Measurements from ENCODE around the gene CCDC201. TPM values are rescaled to one million over a fixed set of nuclear protein-coding genes. Genes with fewer than 3 reads are reported as not detected.

Gene CCDC201
- polyA plus RNA-seq, 3 donors, result not detected

- Histone ChIP-seq H3K27ac (ENCODE audit: low read depth in 1 of 2, low read length in 2 of 2) (no peak overlapping the region), H2AFZ (ENCODE audit: insufficient read depth, low read depth, low read length, poor library complexity, severe bottlenecking) (no peak overlapping the region), H3K27me3 (ENCODE audit: control insufficient read depth in 2 of 2, insufficient read depth in 2 of 2, low read length in 2 of 2) (peaks cover 55 to 70% of the 10 kb centered on the region in 2 donors), H3K9ac (ENCODE audit: insufficient read depth, low read length, poor library complexity, severe bottlenecking) (no peak overlapping the region), H3K36me3 (replicated peaks in 1 of 2; ENCODE audit: control insufficient read depth in 1 of 2, insufficient read depth in 2 of 2, low read length in 2 of 2) (no peaks in the 10 kb centered on the region), H4K20me1 (ENCODE audit: insufficient read depth, low read length) (no peaks in the 10 kb centered on the region), H3K79me2 (ENCODE audit: insufficient read depth, low read length) (no peaks in the 10 kb centered on the region), H3K4me2 (replicated peaks; ENCODE audit: extremely low read depth, low read length, poor library complexity, severe bottlenecking) (no peak overlapping the region), H3K9me3 (replicated peaks in 1 of 2; ENCODE audit: control insufficient read depth in 1 of 2, insufficient read depth in 1 of 2, low read length in 2 of 2) (peaks cover 0 to 18% of the 10 kb centered on the region in 2 donors), H3K4me1 (ENCODE audit: control insufficient read depth in 1 of 2, insufficient read depth in 2 of 2, low read length in 2 of 2) (no peaks in the 10 kb centered on the region), H3K4me3 (replicated peaks in 1 of 3; ENCODE audit: low read depth in 2 of 3, low read length in 3 of 3) (no peak overlapping the region)
- Mint-ChIP-seq H3K36me3 (no peaks in the 10 kb centered on the region), H3K27me3 (ENCODE audit: low read depth in 3 of 3) (peaks cover 53 to 76% (median 64%) of the 10 kb centered on the region in 3 donors), H3K4me3 (peak overlapping the region in 1 of 2 donors; percentile 72), H3K9me3 (peaks cover 0 to 9% (median 0%) of the 10 kb centered on the region in 7 donors), H3K4me1 (peaks cover 4% of the 10 kb centered on the region), H3K27ac (no peak overlapping the region)
- no peak for DNase-seq
- intact Hi-C loops (cut with micrococcal nuclease), result no loop called here
- WGBS (ENCODE audit: insufficient coverage), result 3% methylated on average over 31 of the region's 31 CpGs
- no peak for TF ChIP-seq CTCF (IDR thresholded peaks at IDR 0.05)
These were observed 48.5 kb upstream of the CCDC201 start for GRCh38 chr7:45921381-45921698.

DNA sequence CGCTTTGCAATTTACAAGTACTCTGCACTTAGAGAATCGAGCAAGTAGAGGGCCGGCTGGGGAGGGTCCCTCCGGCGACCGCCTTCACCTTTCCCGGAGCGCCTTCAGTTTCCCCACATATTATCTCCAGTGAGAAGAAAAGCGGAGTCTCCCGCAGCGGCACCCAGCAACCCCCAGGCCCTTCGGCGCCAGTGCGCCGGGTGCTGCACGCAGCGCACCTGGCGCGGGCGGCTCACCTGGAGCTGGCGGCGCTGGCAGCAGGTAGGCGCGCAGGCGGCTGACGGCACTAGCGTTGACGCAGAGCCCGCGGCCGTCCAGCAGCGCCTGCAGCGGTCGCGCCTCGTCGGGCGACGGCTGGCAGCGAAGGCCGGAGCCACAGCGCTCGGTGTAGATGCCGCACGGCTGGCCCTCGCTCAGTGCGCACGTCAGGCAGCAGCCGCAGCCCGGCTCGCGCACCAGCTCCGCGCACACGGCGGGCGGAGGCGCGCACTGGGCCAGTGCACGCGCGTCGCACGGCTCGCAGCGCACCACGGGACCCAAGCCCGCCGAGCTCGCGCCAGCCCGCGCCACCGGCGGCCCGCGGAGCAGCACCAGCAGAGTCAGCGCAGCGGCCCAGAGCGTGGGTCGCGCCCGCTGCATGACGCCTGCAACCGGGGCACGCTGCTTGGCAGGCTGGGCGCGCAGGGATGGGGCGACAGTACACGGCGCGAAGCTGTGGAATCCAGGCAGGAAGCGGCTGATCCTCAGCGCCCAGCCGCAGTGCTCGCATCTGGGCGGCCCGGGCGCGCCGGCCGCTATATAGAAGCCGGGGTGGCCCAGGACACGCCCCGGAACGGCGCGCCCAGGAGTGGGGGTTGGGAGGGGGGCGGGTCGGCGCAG, 47.9 kb upstream of the CCDC201 start, which contains the start of gene IGFBP3:
IGFBP3 (minus strand) TSS at position 771 of the 879 bp plus-strand sequence; CDS start at position 639, 132 bp downstream.
- no peak for DNase-seq
- H3K27ac ChIP-seq (ENCODE audit: low read depth in 1 of 2, low read length in 2 of 2), result no peak within 1 kb of the TSS
- peaks cover 55 to 70% of the 10 kb centered on the region in 2 donors for H3K27me3 ChIP-seq (ENCODE audit: control insufficient read depth in 2 of 2, insufficient read depth in 2 of 2, low read length in 2 of 2)
- peaks cover 53 to 77% (median 64%) of the 10 kb centered on the region in 3 donors for H3K27me3 Mint-ChIP-seq (ENCODE audit: low read depth in 3 of 3)
- H3K4me3 Mint-ChIP-seq, result peak within 1 kb of the TSS in 1 of 2 donors; percentile 83
- H3K36me3 Mint-ChIP-seq, result no peaks in the 10 kb centered on the region
- no peak within 1 kb of the TSS for H3K27ac Mint-ChIP-seq
- under 1% methylated on average over 111 of the region's 111 CpGs for WGBS (ENCODE audit: insufficient coverage)
- no peaks in the 10 kb centered on the region for H3K36me3 ChIP-seq (replicated peaks in 1 of 2; ENCODE audit: control insufficient read depth in 1 of 2, insufficient read depth in 2 of 2, low read length in 2 of 2)
- H2AFZ ChIP-seq (ENCODE audit: insufficient read depth, low read depth, low read length, poor library complexity, severe bottlenecking), result no peak within 1 kb of the TSS
- no peaks in the 10 kb centered on the region for H4K20me1 ChIP-seq (ENCODE audit: insufficient read depth, low read length)
- no peaks in the 10 kb centered on the region for H3K4me1 ChIP-seq (ENCODE audit: control insufficient read depth in 1 of 2, insufficient read depth in 2 of 2, low read length in 2 of 2)
- no peaks in the 10 kb centered on the region for H3K79me2 ChIP-seq (ENCODE audit: insufficient read depth, low read length)
- H3K4me3 ChIP-seq (replicated peaks in 1 of 3; ENCODE audit: low read depth in 2 of 3, low read length in 3 of 3), result no peak within 1 kb of the TSS
- intact Hi-C loops (cut with micrococcal nuclease), result no loop called here
- peaks cover 0 to 9% (median 0%) of the 10 kb centered on the region in 7 donors for H3K9me3 Mint-ChIP-seq
- no peak for TF ChIP-seq CTCF (IDR thresholded peaks at IDR 0.05)
- peaks cover 4% of the 10 kb centered on the region for H3K4me1 Mint-ChIP-seq
- H3K4me2 ChIP-seq (replicated peaks; ENCODE audit: extremely low read depth, low read length, poor library complexity, severe bottlenecking), result peak within 1 kb of the TSS; percentile 11
- H3K9me3 ChIP-seq (replicated peaks in 1 of 2; ENCODE audit: control insufficient read depth in 1 of 2, insufficient read depth in 1 of 2, low read length in 2 of 2), result peaks cover 0 to 18% of the 10 kb centered on the region in 2 donors
- H3K9ac ChIP-seq (ENCODE audit: insufficient read depth, low read length, poor library complexity, severe bottlenecking), result no peak within 1 kb of the TSS
